HG02763 (cell line): ENCODE results near the gene SWI5.
A peak's percentile ranks its signal among the peaks of the same experiment; 100 is the strongest.
"Not testable (repeated sequence)": the region's sequence is repeated elsewhere in the genome, so short reads cannot be mapped to it uniquely, and the experiment has no call there.

Experiments used
- ATAC-seq: cut with Tn5 transposase; IDR thresholded peaks from one replicate; pipeline ENCODE4 v1.9.1; 2021; ENCODE audit warnings: mild to moderate bottlenecking, moderate library complexity; ENCODE audit not compliant: unreplicated experiment

Gene SWI5

GRCh38 chr9:128276008-128276573 lies at the start of gene SWI5:
SWI5 (plus strand) TSS chr9:128276276.
- peak; percentile 97 for ATAC-seq

GRCh38 chr9:128226412-128226801 lies 49.7 kb upstream of the SWI5 start:
- ATAC-seq, result no peak

DNA sequence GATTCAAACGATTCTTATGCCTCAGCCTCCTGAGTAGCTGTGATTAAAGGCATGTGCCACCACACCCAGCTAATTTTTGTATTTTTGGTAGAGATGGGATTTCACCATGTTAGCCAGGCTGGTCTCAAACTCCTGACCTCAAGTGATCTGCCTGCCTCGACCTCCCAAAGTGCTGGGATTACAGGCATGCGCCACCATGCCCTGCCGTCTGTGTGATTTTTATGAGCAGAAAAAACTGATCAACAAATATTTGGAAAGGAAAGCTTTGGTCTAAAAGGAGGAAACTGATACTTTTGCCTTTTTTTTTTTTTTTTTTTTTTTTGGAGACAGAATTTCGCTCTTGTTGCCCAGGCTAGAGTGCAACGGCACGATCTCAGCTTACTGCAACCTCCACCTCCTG lies 45.2 kb upstream of the SWI5 start:
- ATAC-seq, result not testable (repeated sequence)

DNA sequence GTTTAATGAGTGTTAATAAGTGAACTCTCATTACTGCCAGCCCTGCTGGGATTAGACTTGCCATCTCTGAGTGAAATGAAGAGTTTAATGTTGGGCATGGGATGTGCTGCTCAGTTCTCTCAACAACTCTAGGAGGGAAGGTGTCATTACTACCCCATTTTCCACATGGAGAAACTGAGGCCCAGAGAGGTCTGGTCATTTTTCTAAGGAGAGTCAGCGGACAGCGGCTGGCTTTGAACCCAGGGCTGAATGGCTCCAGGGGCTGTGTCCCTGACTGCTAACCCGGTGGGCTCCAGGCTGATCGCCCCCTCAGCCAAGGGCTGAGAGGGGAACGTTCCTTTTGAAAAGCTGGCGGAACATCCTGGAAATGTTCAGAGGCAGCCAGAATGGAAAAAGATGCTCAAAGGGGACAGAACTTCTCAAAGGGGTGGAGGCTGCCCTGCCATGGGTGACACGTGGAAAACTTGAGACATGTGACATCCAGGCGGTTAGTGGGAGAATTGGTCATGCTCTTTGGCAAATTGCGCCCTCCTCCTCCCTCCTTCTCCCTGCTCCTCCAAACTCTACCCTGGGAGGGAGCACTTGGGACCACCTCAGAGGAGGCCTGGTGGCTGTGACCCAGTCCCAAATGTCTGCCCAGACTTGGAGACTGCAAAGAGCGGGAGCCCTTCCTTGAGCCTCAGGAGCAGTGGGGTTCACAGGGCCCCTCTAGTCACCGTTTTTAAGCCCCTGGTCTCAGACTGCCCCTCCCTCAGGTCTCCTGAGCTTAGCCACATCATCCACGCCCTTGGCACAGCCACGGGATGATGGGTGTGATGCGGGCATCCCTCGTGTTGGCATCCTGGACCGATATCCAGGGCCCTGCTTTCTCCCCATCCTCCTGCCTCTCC lies 44.2 kb upstream of the SWI5 start:
- ATAC-seq, result no peak

DNA sequence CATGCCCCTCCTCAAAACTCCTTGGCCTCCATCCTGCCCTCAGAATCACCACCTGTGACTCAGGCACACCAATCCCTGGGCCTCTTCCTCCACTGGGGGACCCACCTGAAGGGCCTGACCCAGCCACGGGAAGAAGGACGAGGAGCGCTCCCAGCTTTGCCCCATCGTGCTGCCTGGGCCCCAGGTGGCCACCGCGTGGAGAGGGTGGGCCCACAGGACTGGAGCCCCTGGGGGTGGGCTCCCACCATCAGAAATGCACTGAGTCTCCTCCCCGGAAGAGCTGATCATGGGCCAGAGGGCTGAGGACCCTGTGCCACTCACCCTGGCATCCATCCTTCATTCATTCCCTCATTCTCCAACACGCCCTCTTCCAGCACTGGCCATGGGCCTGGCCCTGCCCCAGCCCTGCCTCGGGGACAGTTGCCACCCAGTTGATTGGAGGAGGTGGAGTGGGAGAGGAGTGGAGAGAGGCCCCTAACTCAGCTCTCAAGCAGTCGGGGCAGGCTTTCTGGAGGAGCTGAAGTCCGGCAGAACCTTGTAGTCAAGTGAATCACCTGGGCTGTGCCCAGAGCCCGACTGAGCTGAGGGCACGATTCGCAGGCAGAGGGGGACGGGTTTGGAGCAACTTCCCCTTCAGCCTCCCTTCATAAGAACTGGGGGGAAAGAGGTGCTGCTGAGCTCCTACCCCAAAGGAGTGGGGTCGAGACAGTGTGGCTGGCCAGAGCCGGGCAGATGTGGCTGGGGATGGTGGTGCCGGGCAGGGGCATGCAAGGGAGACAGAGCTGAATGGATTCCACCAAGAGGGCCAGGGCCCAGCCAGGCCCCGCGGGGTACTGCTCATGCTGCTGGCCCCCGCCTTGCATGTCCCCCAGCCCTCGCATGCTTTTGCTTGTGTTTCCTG lies 43.3 kb upstream of the SWI5 start:
- ATAC-seq, result no peak

DNA sequence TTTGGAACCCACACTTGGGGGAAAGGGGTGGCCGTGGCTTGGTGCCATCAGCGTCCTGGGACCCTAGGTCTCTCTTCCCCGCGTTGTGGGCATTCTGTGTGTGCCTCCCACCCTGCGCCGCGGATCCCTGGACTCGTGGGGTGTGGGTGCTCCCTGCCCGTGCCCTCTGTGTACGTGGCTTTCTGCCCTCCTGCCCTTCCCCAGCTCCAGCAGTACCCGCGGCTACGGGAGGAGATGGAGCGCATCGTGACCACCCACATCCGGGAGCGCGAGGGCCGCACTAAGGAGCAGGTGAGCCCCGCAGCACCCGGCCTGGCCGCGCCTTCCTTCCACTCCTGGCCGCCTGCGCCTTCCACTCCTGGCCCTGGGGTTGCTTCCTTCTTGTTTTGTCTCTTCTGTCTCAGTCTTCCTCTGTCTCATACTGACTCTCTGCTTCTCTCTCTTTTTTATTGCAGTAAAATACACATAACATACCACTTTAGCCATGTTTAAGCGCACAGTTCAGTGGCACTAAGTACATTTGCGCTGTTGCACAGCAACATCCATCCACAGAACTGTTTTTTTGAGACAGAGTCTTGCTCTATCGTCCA lies 42.2 kb upstream of the SWI5 start:
- no peak for ATAC-seq

DNA sequence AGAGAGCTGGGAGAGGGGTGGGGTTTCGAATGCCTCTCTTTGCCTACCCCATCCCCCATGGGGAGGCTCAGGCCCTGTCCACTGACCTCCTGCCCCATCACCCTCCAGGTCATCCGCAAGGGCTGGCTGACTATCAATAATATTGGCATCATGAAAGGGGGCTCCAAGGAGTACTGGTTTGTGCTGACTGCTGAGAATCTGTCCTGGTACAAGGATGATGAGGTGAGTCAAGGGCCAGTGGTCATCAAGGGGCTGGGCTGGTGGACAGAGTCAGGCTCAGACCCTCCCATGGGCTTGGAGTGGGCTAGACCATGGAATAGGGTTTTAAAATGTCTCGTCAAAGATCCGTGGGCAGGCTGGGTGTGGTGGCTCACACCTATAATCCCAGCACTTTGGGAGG lies 34.0 kb upstream of the SWI5 start:
- ATAC-seq, result no peak

DNA sequence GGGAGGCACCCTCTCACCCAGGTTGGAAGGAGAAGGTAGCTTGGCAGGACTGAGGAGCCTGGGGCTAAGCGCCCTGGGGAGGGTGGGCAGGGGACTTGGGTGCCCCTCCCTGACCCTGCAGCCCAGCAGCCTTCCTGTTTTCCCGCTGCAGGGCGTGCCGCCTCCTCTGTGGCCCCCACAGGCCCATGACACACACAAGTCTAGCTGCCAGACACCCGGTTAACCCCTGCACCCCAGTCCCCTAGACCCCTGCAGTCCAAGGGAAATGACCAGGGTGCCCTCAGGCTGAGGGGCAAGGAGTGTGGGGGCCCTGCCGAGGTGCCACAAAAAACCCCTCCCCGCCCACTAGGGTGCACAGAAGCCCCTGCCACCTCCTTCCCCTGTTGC lies 33.3 kb upstream of the SWI5 start:
- ATAC-seq, result no peak

GRCh38 chr9:128243215-128244018 lies 32.7 kb upstream of the SWI5 start:
- no peak for ATAC-seq

DNA sequence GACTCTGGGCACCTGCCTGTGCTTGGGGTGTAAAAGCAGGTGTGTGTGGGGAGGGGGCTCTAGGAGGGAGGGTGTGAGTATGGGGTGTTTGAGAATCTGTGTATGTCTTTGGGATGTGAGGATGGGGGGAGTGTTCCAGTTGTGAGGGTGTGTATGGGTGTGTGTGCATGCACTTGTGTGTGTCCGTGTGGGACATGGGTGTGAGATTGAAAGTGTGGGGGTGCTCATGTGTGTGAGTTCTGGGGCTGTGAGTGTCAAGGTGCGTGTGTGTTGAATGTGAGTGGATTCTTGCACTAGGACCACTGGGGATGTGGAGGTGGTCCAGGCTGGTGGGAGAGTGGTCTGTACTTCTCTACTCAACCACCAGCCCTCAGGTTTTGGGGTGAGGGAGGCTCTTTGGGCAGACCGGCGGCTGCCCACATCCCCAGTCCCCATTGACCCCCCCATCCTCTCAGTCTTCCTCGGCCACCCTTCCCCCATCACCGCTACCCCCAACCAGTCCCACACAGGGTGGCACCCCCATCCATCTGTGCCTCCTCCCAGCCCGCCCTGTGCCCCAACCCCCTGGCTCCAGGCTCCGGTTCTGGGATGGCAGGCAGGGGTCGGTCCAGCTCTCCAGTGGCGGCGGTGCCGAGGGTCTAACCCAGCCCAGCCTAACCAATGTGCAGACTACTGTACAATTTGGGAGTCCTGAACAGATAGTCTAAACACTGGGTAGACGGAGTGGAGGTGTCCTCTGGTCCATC lies 31.8 kb upstream of the SWI5 start:
- no peak for ATAC-seq

GRCh38 chr9:128244837-128245231 lies 31.2 kb upstream of the SWI5 start:
- no peak for ATAC-seq

- no peak for ATAC-seq
Measured at GRCh38 chr9:128245421-128246151, 30.5 kb upstream of the SWI5 start.

DNA sequence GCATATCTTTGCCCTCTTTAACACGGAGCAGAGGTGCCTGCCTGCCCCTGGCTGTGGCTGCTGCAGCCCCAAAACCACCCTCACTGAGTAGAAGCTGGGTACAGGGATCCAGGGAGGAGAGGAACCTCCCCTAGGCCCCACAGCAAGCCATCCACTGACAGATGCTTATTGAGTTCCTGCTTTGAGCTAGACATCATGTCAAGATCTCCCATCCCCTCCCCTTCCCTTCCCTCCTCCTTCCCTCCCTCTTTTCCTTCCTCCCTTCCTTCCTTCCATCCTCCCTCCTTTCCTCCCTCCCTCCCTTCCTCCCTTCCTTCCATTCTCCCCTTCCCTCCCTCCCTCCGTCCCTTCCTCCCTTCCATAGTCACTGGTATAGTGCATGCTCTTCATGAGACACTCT lies 29.6 kb upstream of the SWI5 start:
- no peak for ATAC-seq

GRCh38 chr9:128247226-128247803 lies 28.8 kb upstream of the SWI5 start:
- no peak for ATAC-seq

- ATAC-seq, result no peak
Measured at GRCh38 chr9:128249558-128249907, 26.5 kb upstream of the SWI5 start.

GRCh38 chr9:128249908-128250838 lies 25.9 kb upstream of the SWI5 start:
- peak; percentile 88 for ATAC-seq

DNA sequence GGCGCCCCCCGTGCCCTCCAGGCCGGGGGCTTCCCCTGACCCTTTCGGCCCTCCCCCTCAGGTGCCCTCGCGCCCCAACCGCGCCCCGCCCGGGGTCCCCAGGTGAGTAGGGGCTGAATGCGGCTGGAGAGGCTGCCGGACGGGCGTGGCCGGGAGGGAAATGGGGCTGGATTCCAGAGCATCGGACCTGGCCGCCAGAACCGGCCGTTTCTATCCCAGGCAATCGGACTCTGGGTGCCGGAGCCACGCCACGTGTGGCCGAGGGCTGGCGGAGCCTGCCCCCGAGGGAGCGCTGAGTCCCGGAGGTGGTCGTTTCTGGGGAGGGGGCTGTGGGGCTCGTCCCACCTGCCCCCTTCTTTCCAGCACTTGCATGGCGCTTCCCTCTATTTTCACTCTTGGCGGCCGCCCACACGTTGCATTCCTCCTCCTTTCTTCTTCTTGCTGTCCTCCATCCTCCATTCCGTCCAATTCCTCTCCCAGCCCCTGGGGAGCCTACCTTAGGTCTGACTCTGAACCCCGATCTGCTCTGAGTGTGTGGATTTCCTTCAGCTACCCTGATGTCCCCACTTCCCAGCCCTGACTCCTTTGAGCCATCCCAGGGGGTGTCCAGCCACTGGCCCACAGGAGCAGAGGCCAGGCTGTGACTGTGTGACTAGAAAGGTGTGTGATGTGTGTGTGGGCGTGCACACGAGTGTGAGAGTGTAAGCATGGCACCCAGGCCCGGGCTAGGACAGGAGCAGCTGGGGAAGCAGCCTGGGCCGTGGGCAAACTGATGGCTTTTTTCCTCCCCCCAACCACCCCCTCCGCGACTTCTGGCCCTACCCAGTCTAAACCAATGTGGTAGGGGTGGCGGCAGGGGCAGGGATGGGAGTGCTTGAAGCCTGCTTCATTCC lies 25.0 kb upstream of the SWI5 start:
- ATAC-seq, result no peak
